LNCaP clone FGC (cell line): ENCODE results near the gene CYTH1.

Experiments
- DNase-seq: peaks from one replicate; pipeline ENCODE4 v3.0.0-alpha.2; 2011; ENCODE audit warnings: low read depth
- H3K4me3 ChIP-seq: 2 replicates; pipeline ENCODE4 v1.5.1; 2011; ENCODE audit warnings: mild to moderate bottlenecking, low read depth, low read length, control low read depth
- CTCF ChIP-seq: IDR thresholded peaks from 2 replicates; pipeline ENCODE4 v1.5.1; 2012; ENCODE audit warnings: mild to moderate bottlenecking; ENCODE audit not compliant: control insufficient read depth, insufficient read depth; ENCODE audit errors: extremely low read depth

CYTH1 gene

DNA sequence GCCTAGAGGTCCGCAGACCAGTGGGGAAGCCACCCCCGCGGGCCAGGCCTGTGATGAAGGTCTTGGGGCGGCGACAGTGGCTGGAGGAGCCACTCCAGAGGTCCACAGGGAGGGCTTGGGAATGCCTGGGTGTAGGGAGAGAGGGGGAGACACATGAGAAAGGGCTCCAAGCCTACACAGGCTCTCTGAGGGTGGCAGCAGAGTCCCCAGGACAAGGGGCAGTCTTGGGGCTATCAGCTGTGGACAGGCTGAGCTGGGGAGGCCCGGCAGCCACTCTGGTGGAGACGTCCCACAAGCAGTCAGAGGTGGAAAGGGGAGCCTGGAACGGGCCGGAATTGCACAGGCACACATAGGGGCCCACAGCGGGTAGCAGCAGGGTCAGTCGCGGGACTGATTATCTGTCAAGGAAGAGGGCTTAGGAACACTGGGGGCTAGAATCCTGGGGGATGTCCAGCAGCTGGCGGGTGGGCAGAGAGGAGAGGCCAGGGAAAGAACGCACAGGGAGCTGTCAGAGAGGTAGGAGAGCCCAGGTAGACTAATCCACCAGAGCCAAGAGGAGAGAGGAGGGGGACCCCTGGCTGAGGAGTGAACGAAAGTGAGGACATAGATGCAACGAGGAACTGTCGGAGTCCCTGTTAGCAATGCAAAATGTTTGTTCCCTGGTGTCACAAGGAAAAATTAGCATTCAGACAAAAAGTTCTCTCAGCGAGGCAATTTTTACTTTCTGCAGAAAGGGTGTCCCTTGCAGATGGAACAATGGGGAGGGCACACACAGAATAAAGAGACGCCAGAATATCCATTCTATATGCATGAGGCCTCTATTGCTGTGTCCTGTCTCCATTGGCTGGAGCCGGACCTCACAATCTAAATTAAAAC, 111.0 kb downstream of the CYTH1 start:
- no peak for TF ChIP-seq CTCF
- no peak overlapping the region for H3K4me3 ChIP-seq
- no peak for DNase-seq

DNA sequence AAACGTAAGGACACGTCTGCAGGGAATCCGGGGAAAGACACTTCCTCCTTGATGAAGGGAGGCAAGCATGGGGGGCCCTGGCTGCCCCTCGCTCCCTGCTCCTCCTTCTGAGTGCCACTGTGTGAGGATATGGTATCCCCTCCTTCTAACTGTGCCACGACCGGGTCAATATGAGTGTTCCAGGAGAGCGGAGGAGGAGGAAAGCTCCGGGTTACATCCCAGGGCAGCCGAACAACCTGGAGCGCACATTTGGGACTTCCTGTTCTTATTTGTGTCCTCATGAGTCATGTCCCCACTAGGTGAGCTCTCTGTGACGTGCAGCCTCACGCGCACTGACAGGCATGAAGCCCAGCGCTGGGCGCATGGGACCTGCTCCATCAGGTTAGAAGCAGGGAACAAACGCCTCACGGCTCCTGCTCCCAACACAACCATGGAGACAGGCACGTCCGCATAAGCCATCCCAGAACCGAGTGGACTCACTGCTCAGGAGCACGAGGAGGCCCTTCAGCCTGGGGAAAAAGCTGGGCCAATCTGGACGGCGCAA, 112.0 kb downstream of the CYTH1 start:
- no peak overlapping the region for H3K4me3 ChIP-seq
- no peak for TF ChIP-seq CTCF
- no peak for DNase-seq

- DNase-seq, result no peak
- no peak overlapping the region for H3K4me3 ChIP-seq
- no peak for TF ChIP-seq CTCF
Observed at GRCh38 chr17:78669256-78669974, 112.7 kb downstream of the CYTH1 start.

DNA sequence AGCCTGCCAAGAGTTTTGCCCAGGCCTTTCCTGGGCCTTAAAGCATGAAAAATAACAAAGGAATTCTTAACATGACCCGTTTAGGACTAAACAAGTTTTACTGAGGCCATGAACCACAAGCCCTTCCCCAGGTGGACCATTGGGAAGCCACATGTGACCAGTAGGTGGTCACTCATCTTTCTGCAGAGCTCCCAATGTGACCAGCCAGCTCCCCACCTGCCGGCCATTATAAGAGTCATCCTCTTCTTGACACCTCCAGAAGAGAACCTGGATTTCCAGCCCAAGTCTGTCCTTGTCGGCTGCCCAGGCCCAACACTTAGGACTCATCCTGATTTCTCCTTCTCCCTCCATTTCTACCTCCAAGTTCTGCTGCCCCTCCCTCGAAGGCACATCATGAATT, 113.2 kb downstream of the CYTH1 start:
- DNase-seq, result no peak
- TF ChIP-seq CTCF, result no peak
- H3K4me3 ChIP-seq, result no peak overlapping the region

DNA sequence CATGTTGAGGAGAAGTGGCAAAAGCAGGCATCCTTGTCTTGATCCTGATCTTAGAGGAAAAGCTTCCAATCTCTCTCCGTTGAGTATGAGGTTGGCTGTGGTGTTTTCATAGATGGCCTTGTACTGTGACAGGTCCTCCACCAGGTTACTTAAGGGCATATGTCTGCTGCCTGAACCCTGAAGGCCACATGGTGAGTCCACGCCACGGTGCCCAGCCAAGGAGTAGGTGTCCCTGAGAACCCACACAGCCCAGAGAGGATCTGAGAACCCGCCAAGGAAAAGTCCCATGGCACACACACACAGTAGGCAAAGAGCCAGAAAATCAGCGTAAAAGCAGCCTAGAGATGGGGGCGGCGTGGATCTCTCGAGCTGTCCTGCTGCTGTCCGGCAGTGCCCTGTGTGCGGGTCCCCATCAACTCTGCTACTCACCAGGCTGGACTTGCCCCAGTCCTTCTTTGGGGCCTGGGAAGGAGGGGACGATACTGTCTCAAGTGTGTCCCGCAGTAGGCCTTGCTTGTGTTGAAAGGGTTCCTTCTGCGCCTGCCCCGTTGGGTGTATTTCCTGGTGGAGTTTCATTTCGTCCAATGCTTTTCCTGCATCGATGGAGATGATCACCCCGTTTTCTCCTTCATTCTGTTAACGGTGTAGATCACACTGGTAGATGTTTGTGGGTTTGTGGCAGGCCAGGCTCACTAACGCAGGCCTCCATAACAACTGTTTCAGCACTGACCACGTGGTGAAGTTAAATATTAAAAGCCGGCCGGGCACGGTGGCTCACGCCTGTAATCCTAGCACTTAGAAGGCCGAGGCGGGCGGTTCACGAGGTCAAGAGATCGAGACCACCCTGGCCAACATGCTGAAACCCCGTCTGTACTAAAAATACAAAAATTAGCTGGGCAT, 114.1 kb downstream of the CYTH1 start:
- no peak for DNase-seq
- TF ChIP-seq CTCF, result no peak
- H3K4me3 ChIP-seq, result no peak overlapping the region

DNA sequence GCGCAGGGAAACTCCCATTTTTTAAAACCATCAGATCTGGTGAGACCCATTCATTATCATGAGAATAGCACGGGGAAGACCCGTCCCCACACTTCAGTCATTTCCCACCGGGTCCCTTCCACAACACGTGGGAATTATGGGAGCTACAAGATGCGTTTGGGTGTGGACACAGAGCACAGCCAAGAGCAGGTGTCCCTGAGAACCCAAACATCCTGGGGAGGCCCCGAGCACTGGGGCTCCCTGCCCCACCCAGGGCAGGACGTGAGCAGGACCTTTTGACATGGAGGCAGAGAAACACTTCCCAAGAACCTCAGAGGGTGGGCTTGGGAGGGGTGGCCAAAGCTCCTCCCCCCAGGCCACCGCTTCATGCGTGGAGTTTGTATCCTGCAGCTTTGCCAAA, 115.0 kb downstream of the CYTH1 start:
- DNase-seq, result no peak
- no peak overlapping the region for H3K4me3 ChIP-seq
- TF ChIP-seq CTCF, result no peak
